NCI-H2171 (cell line): Measurements from ENCODE around the gene IL10RB.

Experiments
- DNase-seq: peaks from one replicate; lab custom pipeline; 2025; lab: John Stamatoyannopoulos, UW

IL10RB gene

GRCh38 chr21:33267250-33267649 lies 1.1 kb downstream of the IL10RB start:
- DNase-seq, result no peak

- no peak for DNase-seq
Measured at GRCh38 chr21:33268393-33268736, 2.2 kb downstream of the IL10RB start.

- peak; percentile 43 for DNase-seq
Measured at GRCh38 chr21:33268737-33269441, 2.7 kb downstream of the IL10RB start.

GRCh38 chr21:33270986-33271385 lies 4.8 kb downstream of the IL10RB start:
- no peak for DNase-seq

GRCh38 chr21:33273044-33273443 lies 6.9 kb downstream of the IL10RB start:
- DNase-seq, result no peak

GRCh38 chr21:33278721-33279120 lies 12.6 kb downstream of the IL10RB start:
- DNase-seq, result no peak

- DNase-seq, result no peak
Measured at GRCh38 chr21:33279330-33279820, 13.2 kb downstream of the IL10RB start.

GRCh38 chr21:33281096-33281652 lies 15.0 kb downstream of the IL10RB start:
- peak; percentile 61 for DNase-seq

GRCh38 chr21:33283203-33283602 lies 17.0 kb downstream of the IL10RB start:
- DNase-seq, result no peak

GRCh38 chr21:33286076-33286475 lies 19.9 kb downstream of the IL10RB start:
- DNase-seq, result no peak

- no peak for DNase-seq
Measured at GRCh38 chr21:33286600-33287456, 20.7 kb downstream of the IL10RB start.

- no peak for DNase-seq
Measured at GRCh38 chr21:33289199-33289819, 23.1 kb downstream of the IL10RB start.

- no peak for DNase-seq
Measured at GRCh38 chr21:33290441-33290840, 24.3 kb downstream of the IL10RB start.

GRCh38 chr21:33291686-33292085 lies 25.5 kb downstream of the IL10RB start:
- DNase-seq, result no peak

- DNase-seq, result no peak
Measured at GRCh38 chr21:33292724-33293123, 26.6 kb downstream of the IL10RB start.

- no peak for DNase-seq
Measured at GRCh38 chr21:33293136-33293535, 27.0 kb downstream of the IL10RB start.

- DNase-seq, result no peak
Measured at GRCh38 chr21:33293811-33294216, 27.6 kb downstream of the IL10RB start.

GRCh38 chr21:33296156-33296555 lies 30.0 kb downstream of the IL10RB start:
- DNase-seq, result no peak

GRCh38 chr21:33299181-33299752 lies 33.1 kb downstream of the IL10RB start:
- no peak for DNase-seq

- no peak for DNase-seq
Measured at GRCh38 chr21:33300701-33301631, 34.8 kb downstream of the IL10RB start.

- DNase-seq, result no peak
Measured at GRCh38 chr21:33301632-33302002, 35.5 kb downstream of the IL10RB start.
